ENCODE data around the gene ZNF74. TPM values are rescaled to one million over a fixed set of nuclear protein-coding genes. Genes with fewer than 3 reads are reported as not detected.
"Not testable (repeated sequence)": the region's sequence is repeated elsewhere in the genome, so short reads cannot be mapped to it uniquely, and the experiment has no call there.

Gene ZNF74
- total and polyA plus RNA-seq, 2 donors (not counting 1 experiment from before 2014, with no cell fraction given): 11.6 TPM

DNA sequence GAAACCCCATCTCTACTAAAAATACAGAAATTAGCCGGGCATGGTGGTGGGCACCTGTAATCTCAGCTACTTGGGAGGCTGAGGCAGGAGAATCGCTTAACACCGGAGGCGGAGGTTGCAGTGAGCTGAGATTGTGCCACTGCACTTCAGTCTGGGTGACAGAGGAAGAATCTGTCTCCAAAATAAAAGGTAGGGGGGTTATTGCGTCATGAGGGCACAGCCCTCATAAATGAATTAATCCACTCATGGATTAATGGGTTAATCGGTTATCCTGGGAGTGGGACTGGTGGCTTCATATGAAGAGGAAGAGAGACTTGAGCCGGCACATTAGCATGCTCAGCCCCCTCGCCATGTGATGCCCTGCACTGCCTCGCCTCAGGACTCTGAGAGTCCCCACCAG lies 25.1 kb upstream of the ZNF74 start:
- H3K27me3 Mint-ChIP-seq: not testable (repeated sequence)
- 100% methylated on average over 3 of the region's 9 CpGs for WGBS (ENCODE audit: insufficient coverage)

DNA sequence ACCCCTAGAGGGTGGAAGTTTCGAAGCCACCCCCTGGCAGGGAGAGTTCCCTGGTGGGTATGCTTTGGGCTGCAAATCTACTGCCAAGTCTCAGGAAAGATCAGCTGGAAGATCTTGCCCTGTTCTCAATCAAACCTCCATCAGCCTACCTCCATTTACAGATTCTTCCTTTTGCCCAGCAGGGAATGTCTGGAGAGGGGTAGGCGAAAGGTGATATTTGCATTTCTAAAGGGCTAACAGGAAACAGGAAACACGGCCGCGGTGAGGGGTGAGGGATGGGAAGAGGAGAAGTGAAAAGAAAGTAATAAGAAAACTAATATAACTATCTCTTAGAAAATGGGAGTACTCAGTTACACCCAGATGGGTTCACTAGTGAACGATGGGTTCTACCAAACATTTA lies 22.3 kb upstream of the ZNF74 start:
- H3K4me1 Mint-ChIP-seq; H3K4me2 ChIP-seq (replicated peaks; ENCODE audit: low read depth, low read length, poor library complexity, severe bottlenecking); POLR2A ChIA-PET; H3K9me3 ChIP-seq (ENCODE audit: control extremely low read depth in 1 of 3, control insufficient read depth in 2 of 3, insufficient read depth in 1 of 3, low read length in 2 of 3); H3K4me1 ChIP-seq (ENCODE audit: control insufficient read depth in 2 of 2, insufficient read depth in 2 of 2, low read length in 2 of 2); H3K27me3 ChIP-seq (replicated peaks in 1 of 4; ENCODE audit: control extremely low read depth in 1 of 4, control insufficient read depth in 3 of 4, insufficient read depth in 4 of 4, low read length in 3 of 4); intact Hi-C loops (cut with micrococcal nuclease); H3K36me3 ChIP-seq (replicated peaks in 1 of 2; ENCODE audit: control extremely low read depth in 1 of 2, control insufficient read depth in 1 of 2, extremely low read depth in 1 of 2, insufficient read depth in 2 of 2, low read length in 1 of 2); H3K27ac Mint-ChIP-seq; H3K9me3 Mint-ChIP-seq (ENCODE audit: insufficient read depth); H3K27ac ChIP-seq (ENCODE audit: low read length in 2 of 2); H2AFZ ChIP-seq (ENCODE audit: insufficient read depth, low read depth, low read length, poor library complexity, severe bottlenecking); DNase-seq; H3K9ac ChIP-seq (ENCODE audit: low read length); H3K4me3 Mint-ChIP-seq; ATAC-seq (ENCODE audit: low read depth); H3K27me3 Mint-ChIP-seq; H4K20me1 ChIP-seq (ENCODE audit: control insufficient read depth, insufficient read depth, low read length, poor library complexity, severe bottlenecking); H3K79me2 ChIP-seq (ENCODE audit: control insufficient read depth, insufficient read depth, low read length); H3K4me3 ChIP-seq (ENCODE audit: control extremely low read depth in 1 of 5, extremely low read depth in 1 of 5, insufficient read depth in 1 of 5, low read depth in 2 of 5, low read length in 4 of 5); CTCF ChIA-PET: not testable (repeated sequence)
- WGBS (ENCODE audit: insufficient coverage): no CpG with 5 or more reads among the region's 6 CpGs

More for the DNA sequence above, 25.1 kb upstream of the ZNF74 start:
- CTCF ChIA-PET; H3K27ac ChIP-seq (ENCODE audit: low read length in 2 of 2); H3K4me1 ChIP-seq (ENCODE audit: control insufficient read depth in 2 of 2, insufficient read depth in 2 of 2, low read length in 2 of 2); H3K36me3 ChIP-seq (replicated peaks in 1 of 2; ENCODE audit: control extremely low read depth in 1 of 2, control insufficient read depth in 1 of 2, extremely low read depth in 1 of 2, insufficient read depth in 2 of 2, low read length in 1 of 2); DNase-seq; H3K4me3 ChIP-seq (ENCODE audit: control extremely low read depth in 1 of 5, extremely low read depth in 1 of 5, insufficient read depth in 1 of 5, low read depth in 2 of 5, low read length in 4 of 5); intact Hi-C loops (cut with micrococcal nuclease); H2AFZ ChIP-seq (ENCODE audit: insufficient read depth, low read depth, low read length, poor library complexity, severe bottlenecking); H3K9ac ChIP-seq (ENCODE audit: low read length); H3K27me3 ChIP-seq (replicated peaks in 1 of 4; ENCODE audit: control extremely low read depth in 1 of 4, control insufficient read depth in 3 of 4, insufficient read depth in 4 of 4, low read length in 3 of 4); H3K4me2 ChIP-seq (replicated peaks; ENCODE audit: low read depth, low read length, poor library complexity, severe bottlenecking); H3K4me3 Mint-ChIP-seq; H3K9me3 Mint-ChIP-seq (ENCODE audit: insufficient read depth); POLR2A ChIA-PET; H4K20me1 ChIP-seq (ENCODE audit: control insufficient read depth, insufficient read depth, low read length, poor library complexity, severe bottlenecking); H3K79me2 ChIP-seq (ENCODE audit: control insufficient read depth, insufficient read depth, low read length); H3K9me3 ChIP-seq (ENCODE audit: control extremely low read depth in 1 of 3, control insufficient read depth in 2 of 3, insufficient read depth in 1 of 3, low read length in 2 of 3); H3K4me1 Mint-ChIP-seq; ATAC-seq (ENCODE audit: low read depth); H3K27ac Mint-ChIP-seq: not testable (repeated sequence)

GRCh38 chr22:20372406-20372854 lies 21.5 kb upstream of the ZNF74 start:
- H3K9me3 ChIP-seq (ENCODE audit: control extremely low read depth in 1 of 3, control insufficient read depth in 2 of 3, insufficient read depth in 1 of 3, low read length in 2 of 3); CTCF ChIA-PET; H3K36me3 ChIP-seq (replicated peaks in 1 of 2; ENCODE audit: control extremely low read depth in 1 of 2, control insufficient read depth in 1 of 2, extremely low read depth in 1 of 2, insufficient read depth in 2 of 2, low read length in 1 of 2); H3K27ac Mint-ChIP-seq; H3K4me3 ChIP-seq (ENCODE audit: control extremely low read depth in 1 of 5, extremely low read depth in 1 of 5, insufficient read depth in 1 of 5, low read depth in 2 of 5, low read length in 4 of 5); H3K27me3 ChIP-seq (replicated peaks in 1 of 4; ENCODE audit: control extremely low read depth in 1 of 4, control insufficient read depth in 3 of 4, insufficient read depth in 4 of 4, low read length in 3 of 4); H3K9ac ChIP-seq (ENCODE audit: low read length); H3K4me1 ChIP-seq (ENCODE audit: control insufficient read depth in 2 of 2, insufficient read depth in 2 of 2, low read length in 2 of 2); H2AFZ ChIP-seq (ENCODE audit: insufficient read depth, low read depth, low read length, poor library complexity, severe bottlenecking); intact Hi-C loops (cut with micrococcal nuclease); H3K27me3 Mint-ChIP-seq; DNase-seq; ATAC-seq (ENCODE audit: low read depth); H4K20me1 ChIP-seq (ENCODE audit: control insufficient read depth, insufficient read depth, low read length, poor library complexity, severe bottlenecking); H3K79me2 ChIP-seq (ENCODE audit: control insufficient read depth, insufficient read depth, low read length); H3K4me3 Mint-ChIP-seq; H3K4me1 Mint-ChIP-seq; H3K9me3 Mint-ChIP-seq (ENCODE audit: insufficient read depth); POLR2A ChIA-PET; H3K27ac ChIP-seq (ENCODE audit: low read length in 2 of 2); H3K4me2 ChIP-seq (replicated peaks; ENCODE audit: low read depth, low read length, poor library complexity, severe bottlenecking): not testable (repeated sequence)
- WGBS (ENCODE audit: insufficient coverage): no CpG with 5 or more reads among the region's 8 CpGs

DNA sequence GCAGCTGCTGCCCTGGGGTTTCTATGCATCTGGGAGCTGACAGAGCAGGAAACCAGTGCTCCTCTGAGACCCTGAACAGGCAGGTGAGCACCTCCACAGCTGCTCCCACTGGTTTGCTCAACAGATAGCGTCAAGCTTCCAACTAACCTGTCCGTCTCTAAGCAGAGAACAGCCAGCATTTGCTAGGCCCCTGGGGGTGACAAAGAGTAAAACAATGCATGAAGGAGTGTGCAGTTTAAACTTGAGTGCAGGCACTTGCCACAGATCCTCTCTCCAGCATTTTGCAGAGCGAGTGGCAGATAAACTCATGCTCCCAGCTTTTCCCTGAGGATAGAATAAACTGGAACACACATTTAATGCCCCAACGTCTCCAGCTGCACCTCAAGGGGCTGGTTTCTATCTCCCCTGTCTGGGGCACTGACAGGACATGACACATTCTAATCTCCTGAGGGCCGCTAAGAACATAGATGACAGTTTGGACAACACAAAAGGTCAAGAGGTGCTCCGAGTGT lies 20.7 kb upstream of the ZNF74 start:
- H2AFZ ChIP-seq (ENCODE audit: insufficient read depth, low read depth, low read length, poor library complexity, severe bottlenecking); H4K20me1 ChIP-seq (ENCODE audit: control insufficient read depth, insufficient read depth, low read length, poor library complexity, severe bottlenecking); H3K79me2 ChIP-seq (ENCODE audit: control insufficient read depth, insufficient read depth, low read length); H3K27ac Mint-ChIP-seq; H3K4me3 ChIP-seq (ENCODE audit: control extremely low read depth in 1 of 5, extremely low read depth in 1 of 5, insufficient read depth in 1 of 5, low read depth in 2 of 5, low read length in 4 of 5); H3K27me3 ChIP-seq (replicated peaks in 1 of 4; ENCODE audit: control extremely low read depth in 1 of 4, control insufficient read depth in 3 of 4, insufficient read depth in 4 of 4, low read length in 3 of 4); H3K4me3 Mint-ChIP-seq; DNase-seq; POLR2A ChIA-PET; intact Hi-C loops (cut with micrococcal nuclease); H3K4me2 ChIP-seq (replicated peaks; ENCODE audit: low read depth, low read length, poor library complexity, severe bottlenecking); H3K9me3 Mint-ChIP-seq (ENCODE audit: insufficient read depth); H3K4me1 ChIP-seq (ENCODE audit: control insufficient read depth in 2 of 2, insufficient read depth in 2 of 2, low read length in 2 of 2); H3K27ac ChIP-seq (ENCODE audit: low read length in 2 of 2); ATAC-seq (ENCODE audit: low read depth); H3K4me1 Mint-ChIP-seq; H3K36me3 ChIP-seq (replicated peaks in 1 of 2; ENCODE audit: control extremely low read depth in 1 of 2, control insufficient read depth in 1 of 2, extremely low read depth in 1 of 2, insufficient read depth in 2 of 2, low read length in 1 of 2); CTCF ChIA-PET; H3K9ac ChIP-seq (ENCODE audit: low read length); H3K9me3 ChIP-seq (ENCODE audit: control extremely low read depth in 1 of 3, control insufficient read depth in 2 of 3, insufficient read depth in 1 of 3, low read length in 2 of 3); H3K27me3 Mint-ChIP-seq: not testable (repeated sequence)
- 63% methylated on average over 4 of the region's 6 CpGs for WGBS (ENCODE audit: insufficient coverage)

Data from B cell (primary cell).